Transverse colon (tissue), 4 donors: Measurements from ENCODE around the gene SMR3B. TPM values are rescaled to one million over a fixed set of nuclear protein-coding genes. Genes with fewer than 3 reads are reported as not detected.

Experiments used
- DNase-seq: peaks from one replicate; pipeline ENCODE4 v3.0.0-alpha.2; 2019
- H3K27ac ChIP-seq, 4 donors: fragments of 200-600 bp; sonication (generic); 2 replicates each; pipeline ENCODE4 v1.5.1; 2016 to 2018; ENCODE audit warnings: inconsistent platforms in 4 of 4
- H3K27me3 ChIP-seq: fragments of 200-600 bp; sonication (generic); 2 replicates; pipeline ENCODE4 v1.5.1; 2017; ENCODE audit warnings: inconsistent platforms
- H3K36me3 ChIP-seq, 4 donors: fragments of 200-600 bp; sonication (generic); 2 replicates each; pipeline ENCODE4 v1.5.1; 2017 to 2019; ENCODE audit warnings: inconsistent platforms in 4 of 4
- H3K4me1 ChIP-seq, 4 donors: fragments of 200-600 bp; sonication (generic); 2 replicates each; pipeline ENCODE4 v1.5.1; 2017 to 2020; ENCODE audit warnings: inconsistent platforms in 4 of 4
- H3K4me3 ChIP-seq, 4 donors: fragments of 200-600 bp; sonication (generic); 1 replicate in 1 of 4; 2 replicates in 3 of 4; pipeline versions ENCODE4 v1.5.1 to v1.6.1; 2017 to 2019; ENCODE audit warnings: inconsistent platforms in 4 of 4
- H3K9me3 ChIP-seq, 2 donors: fragments of 200-600 bp; sonication (generic); 2 replicates each; pipeline ENCODE4 v1.5.1; 2017 to 2019; ENCODE audit warnings: inconsistent platforms in 2 of 2
- CTCF ChIP-seq, 5 experiments: fragments of 200-600 bp in 3 of 5; fragments of 450-650 bp in 2 of 5; sonication (generic) in 3 of 5; IDR thresholded peaks; 1 replicate in 2 of 5; 2 replicates in 3 of 5; pipeline ENCODE4 v1.5.1; 2016 to 2017; ENCODE audit warnings: antibody characterized with exemption in 5 of 5, inconsistent platforms in 3 of 5, mild to moderate bottlenecking in 2 of 5, moderate library complexity in 1 of 5
- EP300 ChIP-seq: sonication (generic); formaldehyde crosslinking; IDR thresholded peaks from one replicate; pipeline ENCODE4 v1.6.1; 2017; ENCODE audit warnings: antibody characterized with exemption, low read depth
- POLR2A ChIP-seq: fragments of 450-650 bp; IDR thresholded peaks from one replicate; pipeline ENCODE4 v1.6.1; 2016; ENCODE audit warnings: antibody characterized with exemption, mild to moderate bottlenecking, moderate library complexity
- POLR2AphosphoS5 ChIP-seq, 3 donors: sonication (generic); formaldehyde crosslinking; IDR thresholded peaks; one replicate each; pipeline ENCODE4 v1.6.1; 2016; ENCODE audit warnings: antibody characterized with exemption in 3 of 3
- WGBS, 2 donors: methylation state at CpG; one replicate each; pipeline ENCODE4 v1.1.5; 2018; ENCODE audit warnings: low coverage in 1 of 2; 5-methylcytosine and 5-hydroxymethylcytosine counted together
- in situ Hi-C, 4 donors: fragments of 200-750 bp; cut with MboI; loops; one replicate each; pipeline versions ENCODE4 v1.15.0 to v1.15.1; 2017; ENCODE audit warnings: low sequenced_read_pairs in 3 of 4, low pct_ligation_motif_present in 1 of 4, low pct_unique_long_range_greater_than_20kb in 1 of 4
- intact Hi-C: fragments of 100-400 bp; cut with DNase I; formaldehyde crosslinking; loops from one replicate; pipeline ENCODE4 v1.15.1; 2023; ENCODE audit warnings: low total_unique reads
- total RNA-seq, 4 donors: library from RNA; depleted of rRNA; stranded (reverse); fragments of >200 nt; gene quantifications; one replicate each; pipeline ENCODE4 v1.1.0, GENCODE V29; 2016

The SMR3B gene
- total RNA-seq, 4 donors from 2014 or later, result not detected

- no peaks in the 10 kb centered on the region for H3K9me3 ChIP-seq
- intact Hi-C loops (no loop called here), in situ Hi-C loops (no loop called here)
- H3K27ac ChIP-seq, result no peak overlapping the region
- TF ChIP-seq EP300 (no peak), CTCF (IDR thresholded peaks at IDR 0.05) (no peak), POLR2A (no peak)
- H3K4me1 ChIP-seq, result no peaks in the 10 kb centered on the region
- no peak overlapping the region for H3K4me3 ChIP-seq
- DNase-seq, result no peak
- no peaks in the 10 kb centered on the region for H3K27me3 ChIP-seq
- H3K36me3 ChIP-seq, result no peaks in the 10 kb centered on the region
- 50 to 56% methylated on average over 2 of the region's 2 CpGs for WGBS, 2 donors
Observed at GRCh38 chr4:70392057-70392776, 9.3 kb downstream of the SMR3B start.

- TF ChIP-seq POLR2A (no peak), EP300 (no peak), POLR2AphosphoS5 (IDR thresholded peaks at IDR 0.05) (no peak), CTCF (IDR thresholded peaks at IDR 0.05) (no peak)
- intact Hi-C loops, result no loop called here
- H3K27ac ChIP-seq, result no peak within 1 kb of the TSS
- H3K4me3 ChIP-seq, result no peak within 1 kb of the TSS
- H3K4me1 ChIP-seq, result no peaks in the 10 kb centered on the region
- DNase-seq, result no peak
- no peaks in the 10 kb centered on the region for H3K9me3 ChIP-seq
- H3K27me3 ChIP-seq, result no peaks in the 10 kb centered on the region
- H3K36me3 ChIP-seq, result no peaks in the 10 kb centered on the region
- in situ Hi-C loops, result no loop called here
Observed at GRCh38 chr4:70397580-70397979, 14.6 kb downstream of the SMR3B start, which contains the start of gene OPRPN. OPRPN (plus strand) TSS chr4:70397940; CDS start chr4:70399286, 1,346 bp downstream.

GRCh38 chr4:70399319-70399718 lies 16.4 kb downstream of the SMR3B start:
- Histone ChIP-seq H3K27ac (no peak overlapping the region), H3K4me1 (no peaks in the 10 kb centered on the region), H3K4me3 (no peak overlapping the region), H3K9me3 (no peaks in the 10 kb centered on the region), H3K36me3 (no peaks in the 10 kb centered on the region), H3K27me3 (no peaks in the 10 kb centered on the region)
- no peak for TF ChIP-seq CTCF (IDR thresholded peaks at IDR 0.05)
- no peak for TF ChIP-seq POLR2AphosphoS5 (IDR thresholded peaks at IDR 0.05)
- TF ChIP-seq EP300, result no peak
- TF ChIP-seq POLR2A, result no peak
- intact Hi-C loops, result no loop called here
- in situ Hi-C loops, result no loop called here
- no peak for DNase-seq
- 71 to 74% methylated on average over 1 of the region's 1 CpG for WGBS, 2 donors

- no peaks in the 10 kb centered on the region for H3K27me3 ChIP-seq
- H3K9me3 ChIP-seq, result no peaks in the 10 kb centered on the region
- H3K4me3 ChIP-seq, result no peak overlapping the region
- no peak overlapping the region for H3K27ac ChIP-seq
- TF ChIP-seq POLR2A, result no peak
- no peak for TF ChIP-seq EP300
- TF ChIP-seq POLR2AphosphoS5 (IDR thresholded peaks at IDR 0.05), result no peak
- TF ChIP-seq CTCF (IDR thresholded peaks at IDR 0.05), result no peak
- no peaks in the 10 kb centered on the region for H3K36me3 ChIP-seq
- WGBS, 2 donors, result 63 to 74% methylated on average over 1 of the region's 1 CpG
- in situ Hi-C loops (no loop called here), intact Hi-C loops (no loop called here)
- DNase-seq, result no peak
- no peaks in the 10 kb centered on the region for H3K4me1 ChIP-seq
Observed at GRCh38 chr4:70402762-70403161, 19.8 kb downstream of the SMR3B start.
